Right lobe of liver (tissue), 6 donors: ENCODE data around the gene WWP2. TPM values are rescaled to one million over a fixed set of nuclear protein-coding genes. Genes with fewer than 3 reads are reported as not detected.
A peak's percentile ranks its signal among the peaks of the same experiment; 100 is the strongest.

Source experiments
- ATAC-seq, 4 donors: fragments of 200-7000 bp; cut with Tn5 transposase; one replicate each; pipeline ENCODE4 v1.9.1; 2020; ENCODE audit warnings: mild to moderate bottlenecking in 4 of 4, moderate library complexity in 4 of 4
- DNase-seq, 3 donors: peaks; one replicate each; pipeline ENCODE4 v3.0.0-alpha.2; 2020
- H3K27ac ChIP-seq, 3 donors: fragments of 200-600 bp; one replicate each; pipeline ENCODE4 v1.8.0; 2022
- H3K27me3 ChIP-seq, 2 donors: fragments of 200-600 bp; one replicate each; pipeline ENCODE4 v1.8.0; 2022
- H3K36me3 ChIP-seq, 4 donors: fragments of 200-600 bp; sonication (generic) in 1 of 4; one replicate each; pipeline versions ENCODE4 v1.5.1 to v1.8.0; 2017 to 2022; ENCODE audit warnings: control low read depth in 1 of 4
- H3K4me1 ChIP-seq, 4 donors: fragments of 200-600 bp; sonication (generic) in 1 of 4; one replicate each; pipeline versions ENCODE4 v1.5.1 to v1.8.0; 2017 to 2022; ENCODE audit warnings: control low read depth in 1 of 4
- H3K4me3 ChIP-seq, 3 donors: fragments of 200-600 bp; one replicate each; pipeline ENCODE4 v1.8.0; 2022
- H3K9me3 ChIP-seq, 4 donors: fragments of 200-600 bp; sonication (generic) in 1 of 4; one replicate each; pipeline versions ENCODE4 v1.5.1 to v1.8.0; 2017 to 2022; ENCODE audit warnings: control low read depth in 1 of 4
- POLR2A ChIP-seq: fragments of 450-650 bp; IDR thresholded peaks from one replicate; pipeline ENCODE4 v1.6.1; 2017; ENCODE audit warnings: antibody characterized with exemption, mild to moderate bottlenecking
- WGBS: methylation state at CpG from one replicate; pipeline ENCODE4 v1.1.6; 2018; ENCODE audit warnings: low coverage, low lambda C conversion rate; ENCODE audit not compliant: insufficient coverage; ENCODE audit errors: missing lambda C conversion rate; 5-methylcytosine and 5-hydroxymethylcytosine counted together
- intact Hi-C, 2 donors: fragments of 100-400 bp; cut with DNase I; formaldehyde crosslinking; loops; one replicate each; pipeline versions ENCODE4 v1.11.2 to v1.14.1; 2022
- total RNA-seq, 6 experiments: library from RNA; depleted of rRNA in 2 of 6; stranded (reverse); fragments of >200 nt in 2 of 6; fragmentation: NEBNext Ultra II Directional in 3 of 6; extraction: Animal tissue kit (Norgen Biotek cat#: 25700) in 3 of 6; gene quantifications; one replicate each; pipeline versions ENCODE4 v1.1.0 to v1.2.4, GENCODE V29; 2016 to 2023
- TF ChIP-seq, protein P1 (sequence below), 4 donors: fragments of 200-600 bp in 3 of 4; fragments of 450-650 bp in 1 of 4; IDR thresholded peaks; one replicate each; pipeline versions ENCODE4 v1.5.1 to v1.8.0; 2016 to 2022; ENCODE audit warnings: antibody characterized with exemption in 4 of 4, mild to moderate bottlenecking in 2 of 4
- donor health status: DM: no; HTN: yes; CAD: no.
- donor health status: DM: no; HTN: no; CAD: no.
- donor health status: DM: no; HTN: no; CAD: no.
- donor health status: DM: no; HTN: yes; CAD: no.
- donor health status: DM: no; HTN: yes; CAD: no.

The WWP2 gene
- total RNA-seq, 6 experiments from 2014 or later = 18.1 to 24.6 (median 22.4) TPM

DNA sequence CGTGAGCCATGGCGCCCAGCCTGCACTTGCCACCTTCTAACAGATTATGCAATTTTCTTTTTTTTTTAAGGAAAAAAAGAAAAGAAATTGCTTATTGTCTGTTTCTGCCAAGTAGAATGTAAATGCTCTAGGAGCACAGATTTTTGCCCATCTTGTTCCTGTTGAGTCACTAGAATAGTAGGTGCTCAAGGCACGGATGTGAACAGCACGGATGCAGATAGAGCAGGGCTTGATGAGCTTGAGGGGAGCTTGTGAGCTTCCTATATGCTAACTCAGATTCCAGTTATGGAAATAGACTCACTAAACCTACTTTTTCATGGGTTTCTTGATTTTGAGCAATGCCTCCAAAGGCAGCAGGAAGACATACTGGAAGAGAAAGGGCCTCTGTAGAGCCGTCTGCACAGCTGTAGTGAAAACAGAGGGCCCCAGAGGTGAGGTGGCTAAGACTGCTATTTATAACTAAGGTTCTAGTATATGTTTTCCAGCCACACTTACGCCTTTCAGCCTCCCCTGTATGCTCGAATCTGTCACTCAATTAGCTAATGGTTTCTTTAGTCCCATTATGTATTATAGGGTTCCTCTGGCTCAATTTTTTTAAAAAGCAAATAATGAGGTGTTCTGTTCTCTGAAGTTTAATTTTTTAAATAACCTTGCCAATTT, 72.8 kb downstream of the WWP2 start:
- Histone ChIP-seq H3K27me3 (no peaks in the 10 kb centered on the region), H3K27ac (no peak overlapping the region), H3K9me3 (no peaks in the 10 kb centered on the region), H3K36me3 (no peaks in the 10 kb centered on the region), H3K4me1 (peaks cover 0 to 21% (median 0%) of the 10 kb centered on the region in 4 donors), H3K4me3 (no peak overlapping the region)
- no peak for DNase-seq
- TF ChIP-seq POLR2A = no peak
- TF ChIP-seq, protein P1, sequence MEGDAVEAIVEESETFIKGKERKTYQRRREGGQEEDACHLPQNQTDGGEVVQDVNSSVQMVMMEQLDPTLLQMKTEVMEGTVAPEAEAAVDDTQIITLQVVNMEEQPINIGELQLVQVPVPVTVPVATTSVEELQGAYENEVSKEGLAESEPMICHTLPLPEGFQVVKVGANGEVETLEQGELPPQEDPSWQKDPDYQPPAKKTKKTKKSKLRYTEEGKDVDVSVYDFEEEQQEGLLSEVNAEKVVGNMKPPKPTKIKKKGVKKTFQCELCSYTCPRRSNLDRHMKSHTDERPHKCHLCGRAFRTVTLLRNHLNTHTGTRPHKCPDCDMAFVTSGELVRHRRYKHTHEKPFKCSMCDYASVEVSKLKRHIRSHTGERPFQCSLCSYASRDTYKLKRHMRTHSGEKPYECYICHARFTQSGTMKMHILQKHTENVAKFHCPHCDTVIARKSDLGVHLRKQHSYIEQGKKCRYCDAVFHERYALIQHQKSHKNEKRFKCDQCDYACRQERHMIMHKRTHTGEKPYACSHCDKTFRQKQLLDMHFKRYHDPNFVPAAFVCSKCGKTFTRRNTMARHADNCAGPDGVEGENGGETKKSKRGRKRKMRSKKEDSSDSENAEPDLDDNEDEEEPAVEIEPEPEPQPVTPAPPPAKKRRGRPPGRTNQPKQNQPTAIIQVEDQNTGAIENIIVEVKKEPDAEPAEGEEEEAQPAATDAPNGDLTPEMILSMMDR (IDR thresholded peaks at IDR 0.05) = no peak
- 77% methylated on average over 7 of the region's 7 CpGs for WGBS
- intact Hi-C loops = no loop called here
- no peak for ATAC-seq

DNA sequence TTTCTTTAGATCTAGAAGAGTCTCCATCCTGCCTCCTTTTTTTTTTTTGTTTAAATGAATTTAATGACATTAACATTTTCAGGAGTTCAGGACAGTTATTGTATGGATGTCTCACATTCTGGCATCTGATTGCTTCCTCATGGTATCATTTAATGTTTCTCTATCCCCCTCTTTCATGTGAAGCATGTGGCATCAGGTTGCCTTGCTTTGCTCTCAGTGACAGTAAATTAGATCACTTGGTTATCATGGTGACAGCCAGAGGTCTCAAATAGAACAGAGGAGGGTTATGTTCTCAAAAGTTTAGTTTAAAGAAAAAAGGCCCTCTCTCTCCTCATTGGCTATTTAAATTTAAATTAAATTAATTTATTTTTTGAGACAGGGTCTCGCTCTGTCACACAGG, 74.1 kb downstream of the WWP2 start:
- Histone ChIP-seq H3K27ac (no peak overlapping the region), H3K27me3 (no peaks in the 10 kb centered on the region), H3K4me3 (no peak overlapping the region), H3K36me3 (no peaks in the 10 kb centered on the region), H3K9me3 (no peaks in the 10 kb centered on the region), H3K4me1 (peaks cover 0 to 16% (median 0%) of the 10 kb centered on the region in 4 donors)
- WGBS = 100% methylated on average over 1 of the region's 1 CpG
- DNase-seq = no peak
- intact Hi-C loops = no loop called here
- no peak for ATAC-seq
- TF ChIP-seq, protein P1 (IDR thresholded peaks at IDR 0.05) = no peak
- TF ChIP-seq POLR2A = no peak

DNA sequence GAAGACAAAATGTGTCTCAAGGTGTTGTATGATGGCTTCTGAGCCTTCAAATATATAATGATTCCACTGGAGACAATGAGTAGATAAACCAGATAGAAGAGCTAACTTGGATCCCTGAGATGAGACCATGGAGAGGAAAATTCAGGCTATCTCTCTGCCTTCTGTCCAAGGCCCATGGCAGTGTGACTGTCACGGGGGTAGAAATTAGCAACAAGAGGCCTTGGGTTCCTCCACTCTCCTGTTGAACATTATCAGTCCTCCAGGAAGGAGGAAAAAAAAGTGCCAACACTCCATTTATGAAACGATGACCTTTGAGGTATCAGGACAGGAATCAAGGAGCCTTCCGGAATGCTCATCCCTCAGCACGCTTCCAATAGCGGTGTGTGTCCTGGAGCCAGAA, 75.2 kb downstream of the WWP2 start:
- intact Hi-C loops = no loop called here
- Histone ChIP-seq H3K27me3 (no peaks in the 10 kb centered on the region), H3K4me1 (peaks cover 0 to 12% (median 0%) of the 10 kb centered on the region in 4 donors), H3K9me3 (no peaks in the 10 kb centered on the region), H3K36me3 (peaks cover 0 to 5% (median 1%) of the 10 kb centered on the region in 4 donors), H3K27ac (no peak overlapping the region), H3K4me3 (no peak overlapping the region)
- 76% methylated on average over 5 of the region's 5 CpGs for WGBS
- TF ChIP-seq, protein P1 (IDR thresholded peaks at IDR 0.05) = no peak
- no peak for TF ChIP-seq POLR2A
- DNase-seq (no peak), ATAC-seq (no peak)

DNA sequence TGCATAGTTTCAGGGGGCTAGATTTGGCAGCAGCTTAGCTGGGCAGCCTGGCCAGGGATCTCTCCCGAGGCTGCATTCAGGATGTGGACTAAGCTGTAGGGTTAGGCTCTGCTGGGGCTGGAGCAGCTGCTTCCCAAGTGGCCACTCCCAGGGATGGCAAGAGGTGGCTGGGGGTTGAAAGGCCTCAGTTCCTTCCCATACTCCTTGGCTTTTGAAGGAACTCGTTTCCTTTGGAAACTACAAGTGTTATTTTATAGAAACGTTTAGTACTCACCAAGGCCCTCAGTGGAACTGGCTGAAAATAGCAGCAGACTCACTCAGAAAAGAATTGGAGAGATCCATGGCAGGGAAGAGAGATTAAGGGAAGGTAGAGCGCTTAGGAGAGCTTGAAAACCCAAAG, 76.4 kb downstream of the WWP2 start:
- ATAC-seq = peak in 2 of 4 donors; percentile 31 to 57
- peaks cover 0 to 8% (median 0%) of the 10 kb centered on the region in 4 donors for H3K4me1 ChIP-seq

More for the DNA sequence above, 76.4 kb downstream of the WWP2 start:
- no peaks in the 10 kb centered on the region for H3K27me3 ChIP-seq
- no peak overlapping the region for H3K27ac ChIP-seq
- DNase-seq = no peak
- WGBS = 62% methylated on average over 4 of the region's 4 CpGs
- peaks cover 0 to 10% (median 1%) of the 10 kb centered on the region in 4 donors for H3K36me3 ChIP-seq
- TF ChIP-seq, protein P1 (IDR thresholded peaks at IDR 0.05) = no peak
- no peak for TF ChIP-seq POLR2A
- H3K4me3 ChIP-seq = no peak overlapping the region
- H3K9me3 ChIP-seq = no peaks in the 10 kb centered on the region
- intact Hi-C loops = no loop called here
